MM.1S (cell line): Measurements from ENCODE around the gene NDUFAF3.

ENCODE experiments used
- DNase-seq: peaks from one replicate; pipeline ENCODE4 v3.0.0-alpha.2; 2015
- H2AFZ ChIP-seq: fragments of 300-600 bp; sonication (generic); 2 replicates; pipeline ENCODE4 v1.6.0; 2016; ENCODE audit warnings: antibody characterized with exemption, low read length
- H3F3A ChIP-seq: fragments of 300-600 bp; sonication (generic); 2 replicates; pipeline ENCODE4 v1.6.1; 2016; ENCODE audit warnings: mild to moderate bottlenecking, antibody characterized with exemption, low read length, moderate library complexity, mixed read lengths; ENCODE audit not compliant: insufficient read depth
- H3K27ac ChIP-seq: fragments of 300-600 bp; sonication (generic); 2 replicates; pipeline ENCODE4 v1.5.1; 2016; ENCODE audit warnings: mild to moderate bottlenecking, low read length
- H3K27me3 ChIP-seq: fragments of 300-600 bp; sonication (generic); replicated peaks from 2 replicates; pipeline ENCODE4 v1.6.0; 2016; ENCODE audit warnings: low read length; ENCODE audit not compliant: insufficient read depth
- H3K36me3 ChIP-seq: fragments of 300-600 bp; sonication (generic); replicated peaks from 2 replicates; pipeline ENCODE4 v1.6.1; 2016; ENCODE audit warnings: mild to moderate bottlenecking, low read length, mixed read lengths; ENCODE audit not compliant: insufficient read depth
- H3K4me1 ChIP-seq: fragments of 300-600 bp; sonication (generic); 2 replicates; pipeline ENCODE4 v1.6.1; 2016; ENCODE audit warnings: low read length, mixed read lengths
- H3K4me2 ChIP-seq: fragments of 300-600 bp; sonication (generic); 2 replicates; pipeline ENCODE4 v1.6.0; 2016; ENCODE audit warnings: low read depth, low read length
- H3K4me3 ChIP-seq: fragments of 300-600 bp; sonication (generic); 2 replicates; pipeline ENCODE4 v1.5.1; 2016; ENCODE audit warnings: low read length, mixed read lengths
- H3K79me2 ChIP-seq: fragments of 300-600 bp; sonication (generic); 2 replicates; pipeline ENCODE4 v1.6.1; 2016; ENCODE audit warnings: mixed run types, low read length, mixed read lengths
- H3K9ac ChIP-seq: fragments of 300-600 bp; sonication (generic); 2 replicates; pipeline ENCODE4 v1.6.1; 2016; ENCODE audit warnings: low read length, mixed read lengths
- H3K9me2 ChIP-seq: fragments of 300-600 bp; sonication (generic); replicated peaks from 2 replicates; pipeline ENCODE4 v1.6.1; 2016; ENCODE audit warnings: mild to moderate bottlenecking, low read length, mixed read lengths; ENCODE audit not compliant: insufficient read depth
- H3K9me3 ChIP-seq: fragments of 300-600 bp; sonication (generic); replicated peaks from 2 replicates; pipeline ENCODE4 v1.6.1; 2016; ENCODE audit warnings: mild to moderate bottlenecking, low read length, mixed read lengths; ENCODE audit not compliant: insufficient read depth
- H4K20me1 ChIP-seq: fragments of 300-600 bp; sonication (generic); 2 replicates; pipeline ENCODE4 v1.6.1; 2016; ENCODE audit warnings: mild to moderate bottlenecking, low read length, moderate library complexity, mixed read lengths; ENCODE audit not compliant: insufficient read depth
- CTCF ChIP-seq: fragments of 300-600 bp; sonication (generic); IDR thresholded peaks from 2 replicates; pipeline ENCODE4 v1.5.1; 2016; ENCODE audit warnings: antibody characterized with exemption, low read length, mixed read lengths
- EZH2 ChIP-seq: fragments of 300-600 bp; sonication (generic); optimal IDR thresholded peaks from 2 replicates; pipeline ENCODE3; 2017; ENCODE audit warnings: low read depth, mild to moderate bottlenecking, antibody characterized with exemption, low read length, mixed read lengths
- EZH2phosphoT487 ChIP-seq: fragments of 300-600 bp; sonication (generic); IDR thresholded peaks from 2 replicates; pipeline ENCODE4 v1.6.1; 2018; ENCODE audit warnings: antibody characterized with exemption, low read length

The NDUFAF3 gene

GRCh38 chr3:48991851-48992545 is 29.9 kb upstream of the NDUFAF3 start:
- H4K20me1 ChIP-seq = no peaks in the 10 kb centered on the region
- H2AFZ ChIP-seq = no peak overlapping the region
- peak overlapping the region; percentile 85; the same call in 1 of the 2 replicates for H3K4me2 ChIP-seq
- no peak for DNase-seq
- no peaks in the 10 kb centered on the region for H3K36me3 ChIP-seq
- peaks cover 13% of the 10 kb centered on the region for H3K4me1 ChIP-seq
- H3K9me3 ChIP-seq = no peaks in the 10 kb centered on the region
- H3K9me2 ChIP-seq = no peaks in the 10 kb centered on the region
- TF ChIP-seq EZH2 (no peak), EZH2phosphoT487 (no peak), CTCF (no peak)
- no peak overlapping the region for H3K9ac ChIP-seq
- H3F3A ChIP-seq = peaks cover 3% of the 10 kb centered on the region; the same call in 1 of the 2 replicates
- peaks cover 43% of the 10 kb centered on the region for H3K79me2 ChIP-seq
- peak overlapping the region; percentile 92 for H3K4me3 ChIP-seq
- no peak overlapping the region for H3K27ac ChIP-seq
- no peaks in the 10 kb centered on the region for H3K27me3 ChIP-seq

GRCh38 chr3:48993834-48994233 is 28.1 kb upstream of the NDUFAF3 start:
- Histone ChIP-seq H4K20me1 (no peaks in the 10 kb centered on the region), H3K9me2 (no peaks in the 10 kb centered on the region), H3K27me3 (no peaks in the 10 kb centered on the region), H3K79me2 (peaks cover 43% of the 10 kb centered on the region), H3K4me2 (no peak overlapping the region), H3F3A (no peaks in the 10 kb centered on the region), H3K4me3 (no peak overlapping the region), H3K9me3 (no peaks in the 10 kb centered on the region), H3K27ac (no peak overlapping the region), H3K36me3 (no peaks in the 10 kb centered on the region), H2AFZ (no peak overlapping the region), H3K4me1 (peaks cover 13% of the 10 kb centered on the region), H3K9ac (no peak overlapping the region)
- no peak for TF ChIP-seq CTCF
- no peak for TF ChIP-seq EZH2phosphoT487
- no peak for TF ChIP-seq EZH2
- no peak for DNase-seq

GRCh38 chr3:48996640-48997039 is 25.3 kb upstream of the NDUFAF3 start:
- H3K9ac ChIP-seq = no peak overlapping the region
- H3K36me3 ChIP-seq = no peaks in the 10 kb centered on the region
- H3K27ac ChIP-seq = no peak overlapping the region
- H3K4me2 ChIP-seq = no peak overlapping the region
- no peaks in the 10 kb centered on the region for H3K27me3 ChIP-seq
- peaks cover 21% of the 10 kb centered on the region for H3K79me2 ChIP-seq
- TF ChIP-seq CTCF (no peak), EZH2 (no peak), EZH2phosphoT487 (no peak)
- no peaks in the 10 kb centered on the region for H3F3A ChIP-seq
- no peak overlapping the region for H2AFZ ChIP-seq
- no peak for DNase-seq
- peaks cover 3% of the 10 kb centered on the region for H3K4me1 ChIP-seq
- no peaks in the 10 kb centered on the region for H3K9me3 ChIP-seq
- H3K4me3 ChIP-seq = no peak overlapping the region
- H3K9me2 ChIP-seq = no peaks in the 10 kb centered on the region
- no peaks in the 10 kb centered on the region for H4K20me1 ChIP-seq
